T-cell (primary cell): ENCODE data around the gene RASL10A. TPM values are rescaled to one million over a fixed set of nuclear protein-coding genes. Genes with fewer than 3 reads are reported as not detected.
"Not testable (repeated sequence)": the region's sequence is repeated elsewhere in the genome, so short reads cannot be mapped to it uniquely, and the experiment has no call there.

Source experiments
- ATAC-seq, 4 experiments: fragments of 200-7000 bp in 3 of 4; fragments of 150-1000 bp in 1 of 4; cut with Tn5 transposase; replicated peaks in 1 of 4; 1 replicate in 3 of 4; 2 replicates in 1 of 4; pipeline ENCODE4 v1.10.0; 2021; ENCODE audit warnings: moderate library complexity in 3 of 4, mild to moderate bottlenecking in 2 of 4, moderate number of reproducible peaks in 1 of 4
- CTCF ChIA-PET, 2 donors: fragments of 300-600 bp; sonication (Branson Sonifier 250); formaldehyde crosslinking; loops; one replicate each; lab custom pipeline; 2022; ENCODE audit warnings: antibody characterized with exemption in 2 of 2; lab: Charles Lee
- POLR2A ChIA-PET, 2 donors: fragments of 300-600 bp; sonication (Branson Sonifier 250); formaldehyde crosslinking; loops; one replicate each; lab custom pipeline; 2022; ENCODE audit warnings: antibody characterized with exemption in 2 of 2; lab: Charles Lee
- DNase-seq, 35 experiments: peaks; one replicate each; pipeline versions ENCODE4 v3.0.0 to v3.0.0-alpha.2; 2013 to 2023
- H3K27ac ChIP-seq: one replicate; pipeline ENCODE4 v1.5.1; 2013; ENCODE audit warnings: low read length
- H3K27me3 ChIP-seq, 2 experiments: replicated peaks in 1 of 2; 1 replicate in 1 of 2; 2 replicates in 1 of 2; pipeline versions ENCODE4 v1.6.1 to v1.7.0; 2013; ENCODE audit warnings: low read length in 1 of 2, mixed read lengths in 1 of 2; ENCODE audit not compliant: control insufficient read depth in 2 of 2, insufficient read depth in 2 of 2; ENCODE audit errors: extremely low read depth in 1 of 2
- H3K36me3 ChIP-seq, 2 donors: 1 replicate in 1 of 2; 2 replicates in 1 of 2; pipeline versions ENCODE4 v1.6.1 to v1.7.0; 2013; ENCODE audit warnings: low read length in 1 of 2; ENCODE audit not compliant: control insufficient read depth in 2 of 2, insufficient read depth in 1 of 2; ENCODE audit errors: extremely low read depth in 1 of 2
- H3K4me1 ChIP-seq, 2 experiments: 1 replicate in 1 of 2; 2 replicates in 1 of 2; pipeline versions ENCODE4 v1.6.1 to v1.7.0; 2013; ENCODE audit warnings: low read length in 2 of 2, mixed read lengths in 1 of 2; ENCODE audit not compliant: insufficient read depth in 2 of 2, control insufficient read depth in 1 of 2; ENCODE audit errors: extremely low read depth in 1 of 2
- H3K4me3 ChIP-seq, 2 donors: 1 replicate in 1 of 2; 2 replicates in 1 of 2; pipeline versions ENCODE4 v1.5.1 to v1.7.0; 2013; ENCODE audit warnings: mild to moderate bottlenecking in 2 of 2, low read length in 1 of 2, moderate library complexity in 1 of 2; ENCODE audit not compliant: control insufficient read depth in 1 of 2; ENCODE audit errors: extremely low read depth in 1 of 2
- H3K9me3 ChIP-seq: 2 replicates; pipeline ENCODE4 v1.7.0; 2013
- H3K27ac Mint-ChIP-seq, 2 donors: one replicate each; pipeline ENCODE4 v1.8.0; 2020 to 2021; ENCODE audit warnings: mild to moderate bottlenecking in 2 of 2, mixed read lengths in 2 of 2
- H3K27me3 Mint-ChIP-seq, 2 donors: one replicate each; pipeline ENCODE4 v1.8.0; 2021 to 2022; ENCODE audit warnings: mixed read lengths in 2 of 2
- H3K36me3 Mint-ChIP-seq: one replicate; pipeline ENCODE4 v1.8.0; 2021; ENCODE audit warnings: mixed read lengths
- H3K4me1 Mint-ChIP-seq, 3 donors: one replicate each; pipeline ENCODE4 v1.8.0; 2020 to 2022; ENCODE audit warnings: mixed read lengths in 3 of 3, mild to moderate bottlenecking in 1 of 3
- H3K4me3 Mint-ChIP-seq, 3 donors: one replicate each; pipeline ENCODE4 v1.8.0; 2020 to 2022; ENCODE audit warnings: mild to moderate bottlenecking in 3 of 3, mixed read lengths in 3 of 3, moderate library complexity in 3 of 3
- H3K9me3 Mint-ChIP-seq, 3 donors: one replicate each; pipeline ENCODE4 v1.8.0; 2020 to 2022; ENCODE audit warnings: mixed read lengths in 3 of 3
- WGBS: methylation state at CpG from one replicate; pipeline ENCODE4 v1.1.5; 2013; ENCODE audit warnings: missing lambda C conversion rate; ENCODE audit not compliant: insufficient coverage; 5-methylcytosine and 5-hydroxymethylcytosine counted together
- total RNA-seq, 35 experiments: library from RNA in 6 of 35; stranded (reverse) in 6 of 35; fragments of 120-200 nt in 1 of 35; gene quantifications; one replicate each; pipeline versions ENCODE4 v1.2.1 to v1.2.4 and lab custom pipeline; 2013 to 2026

The RASL10A gene, protein sequence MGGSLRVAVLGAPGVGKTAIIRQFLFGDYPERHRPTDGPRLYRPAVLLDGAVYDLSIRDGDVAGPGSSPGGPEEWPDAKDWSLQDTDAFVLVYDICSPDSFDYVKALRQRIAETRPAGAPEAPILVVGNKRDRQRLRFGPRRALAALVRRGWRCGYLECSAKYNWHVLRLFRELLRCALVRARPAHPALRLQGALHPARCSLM
- total RNA-seq (1 to 10 TPM in 1 of 5 donors, under 1 TPM in 3, not detected in 1; 0.33 to 1.2 (median 0.71) TPM), total RNA-seq (lab: John Stamatoyannopoulos, UW) (0 to 0.71 (median 0.29) reads per million in 29 experiments)
- total RNA-seq (2013): 0.35 TPM

DNA sequence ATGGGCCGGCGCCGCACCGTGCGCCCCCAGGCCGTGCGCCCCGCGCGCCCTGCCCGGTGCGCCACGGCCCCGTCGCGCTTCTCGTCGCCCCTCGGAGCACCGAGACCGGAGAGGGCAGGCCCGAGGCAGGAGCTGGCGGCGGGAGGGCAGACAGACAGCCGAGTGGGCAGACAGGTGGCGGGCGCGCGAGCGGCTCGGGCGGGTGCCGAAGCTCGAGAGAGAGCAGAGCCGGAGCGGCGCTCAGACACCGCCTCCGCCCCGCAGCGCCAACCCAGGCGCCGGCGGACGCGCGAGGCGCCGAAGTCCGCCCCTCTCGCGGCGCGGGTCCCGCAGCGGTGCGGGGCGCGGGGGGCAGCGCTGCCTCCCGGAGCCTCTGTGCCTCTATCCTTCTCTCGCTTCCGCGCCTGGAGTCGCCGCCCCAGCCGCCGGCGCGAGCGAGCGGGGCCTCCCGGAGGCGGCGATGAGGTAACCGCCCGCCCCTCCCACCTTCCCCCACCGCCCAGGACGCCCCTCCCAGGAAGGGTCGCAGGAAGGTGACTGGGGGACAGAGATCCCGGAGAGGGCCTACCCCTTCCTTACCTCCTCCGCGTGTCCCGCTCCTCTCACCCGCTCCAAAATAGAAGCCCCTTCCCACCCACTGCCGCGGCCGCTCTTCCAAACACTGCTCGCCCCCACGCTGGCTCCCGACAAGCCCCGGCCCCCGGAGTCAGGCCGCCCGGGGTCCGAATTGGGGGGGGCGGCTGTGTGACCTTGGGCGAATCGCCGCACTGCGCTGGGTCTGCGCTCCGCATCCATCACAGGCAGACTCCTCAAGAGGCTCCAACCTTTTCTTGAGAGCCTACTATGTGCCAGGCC, at the start of gene RASL10A:
Gene RASL10A (minus strand): TSS at position 412 of the 855 bp plus-strand sequence. CDS start 451 bp downstream, outside the sequence.
- Mint-ChIP-seq H3K9me3 (no peaks in the 10 kb centered on the region), H3K27ac (no peak within 1 kb of the TSS), H3K27me3 (peaks cover 30 to 43% of the 10 kb centered on the region in 2 donors), H3K4me3 (peak within 1 kb of the TSS; percentile 21 to 75 (median 25)), H3K36me3 (no peaks in the 10 kb centered on the region), H3K4me1 (peaks cover 13 to 32% (median 17%) of the 10 kb centered on the region in 3 donors)
- Histone ChIP-seq H3K36me3 (no peaks in the 10 kb centered on the region), H3K4me3 (peak within 1 kb of the TSS in 1 of 2 donors; percentile 32), H3K4me1 (peaks cover 2 to 32% of the 10 kb centered on the region in 2 experiments), H3K9me3 (no peaks in the 10 kb centered on the region), H3K27me3 (peaks cover 9 to 69% of the 10 kb centered on the region in 2 experiments), H3K27ac (no peak within 1 kb of the TSS)
- ATAC-seq (no peak), DNase-seq (no peak)
- POLR2A ChIA-PET: interaction anchor here in 1 of 2 donors (0.6 kb wide), 1 partner anchor 1466 kb away, joined by 23 read pairs; no protein-coding TSS in a partner anchor
- CTCF ChIA-PET: no interaction called here
- 3% methylated on average over 77 of the region's 103 CpGs for whole genome bisulfite sequencing

DNA sequence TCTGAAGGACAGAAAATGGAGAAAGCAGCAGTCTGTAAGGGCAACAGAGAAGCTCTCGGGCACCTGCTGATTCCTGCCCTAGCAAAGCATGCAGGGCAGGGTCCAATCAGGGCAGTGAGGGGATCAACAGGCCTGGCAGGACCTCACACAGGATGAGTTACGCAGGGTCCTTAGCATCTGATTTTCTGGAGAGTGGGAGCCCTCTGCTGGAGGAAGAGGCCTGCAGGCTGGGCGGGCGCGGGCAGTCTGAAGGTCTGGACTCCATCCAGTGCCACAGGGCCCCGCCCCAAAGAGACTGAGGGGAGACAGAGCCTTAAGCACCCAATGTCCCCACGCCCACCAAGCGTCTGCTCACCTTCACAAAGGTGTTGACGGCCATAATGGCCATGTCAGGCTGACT, 44.0 kb upstream of the RASL10A start:
- DNase-seq (no peak), ATAC-seq (no peak)
- Mint-ChIP-seq H3K9me3 (no peaks in the 10 kb centered on the region), H3K27me3 (no peaks in the 10 kb centered on the region), H3K4me1 (peaks cover 0 to 2% (median 0%) of the 10 kb centered on the region in 3 donors), H3K36me3 (peaks cover 44% of the 10 kb centered on the region), H3K27ac (no peak overlapping the region), H3K4me3 (no peak overlapping the region)
- WGBS: 98% methylated on average over 9 of the region's 9 CpGs
- ChIA-PET CTCF (no interaction called here), POLR2A (no interaction called here)
- peaks cover 18 to 52% of the 10 kb centered on the region in 2 donors for H3K36me3 ChIP-seq
- H3K27ac ChIP-seq: no peak overlapping the region
- no peaks in the 10 kb centered on the region for H3K9me3 ChIP-seq
- no peak overlapping the region for H3K4me3 ChIP-seq
- no peaks in the 10 kb centered on the region for H3K4me1 ChIP-seq
- H3K27me3 ChIP-seq: no peaks in the 10 kb centered on the region

DNA sequence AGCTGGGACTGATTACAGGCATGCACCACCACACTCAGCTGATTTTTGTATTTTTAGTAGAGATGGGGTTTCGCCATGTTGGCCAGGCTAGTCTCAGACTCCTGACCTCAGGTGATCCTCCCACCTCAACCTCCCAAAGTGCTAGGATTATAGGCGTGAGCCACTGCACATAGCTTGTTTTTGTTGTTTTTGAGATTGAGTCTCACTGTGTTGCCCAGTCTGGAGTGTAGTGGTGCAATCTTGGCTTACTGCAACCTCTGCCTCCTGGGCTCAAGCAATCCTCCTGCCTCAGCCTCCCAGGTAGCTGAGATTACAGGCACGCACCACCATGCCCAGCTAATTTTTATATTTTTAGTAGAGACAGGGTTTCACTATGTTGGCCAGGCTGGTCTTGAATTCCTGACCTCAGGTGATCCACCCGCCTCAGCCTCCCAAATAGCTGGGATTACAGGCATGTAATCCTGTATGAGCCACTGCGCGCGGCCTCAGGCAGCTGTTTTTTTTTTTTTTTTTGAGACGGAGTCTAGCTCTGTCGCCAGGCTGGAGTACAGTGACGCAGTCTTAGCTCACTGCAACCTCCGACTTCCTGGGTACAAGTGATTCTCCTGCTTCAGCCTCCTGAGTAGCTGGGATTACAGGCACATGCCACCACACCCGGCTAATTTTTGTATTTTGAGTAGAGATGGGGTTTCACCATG, 41.8 kb upstream of the RASL10A start:
- POLR2A ChIA-PET: interaction anchor here in 1 of 2 donors (0.6 to 0.9 kb wide), 2 partner anchors 37 to 114 kb away, joined by 3 to 6 read pairs; no protein-coding TSS in a partner anchor
- H3K27ac ChIP-seq, ATAC-seq, H3K4me1 Mint-ChIP-seq, H3K4me3 ChIP-seq, DNase-seq, H3K27me3 ChIP-seq, H3K4me3 Mint-ChIP-seq, H3K9me3 ChIP-seq, H3K27me3 Mint-ChIP-seq, CTCF ChIA-PET, H3K4me1 ChIP-seq, H3K9me3 Mint-ChIP-seq, H3K27ac Mint-ChIP-seq: not testable (repeated sequence)
- peaks cover 56% of the 10 kb centered on the region for H3K36me3 Mint-ChIP-seq
- WGBS: 96% methylated on average over 5 of the region's 12 CpGs
- peaks cover 24 to 73% of the 10 kb centered on the region in 2 donors for H3K36me3 ChIP-seq

DNA sequence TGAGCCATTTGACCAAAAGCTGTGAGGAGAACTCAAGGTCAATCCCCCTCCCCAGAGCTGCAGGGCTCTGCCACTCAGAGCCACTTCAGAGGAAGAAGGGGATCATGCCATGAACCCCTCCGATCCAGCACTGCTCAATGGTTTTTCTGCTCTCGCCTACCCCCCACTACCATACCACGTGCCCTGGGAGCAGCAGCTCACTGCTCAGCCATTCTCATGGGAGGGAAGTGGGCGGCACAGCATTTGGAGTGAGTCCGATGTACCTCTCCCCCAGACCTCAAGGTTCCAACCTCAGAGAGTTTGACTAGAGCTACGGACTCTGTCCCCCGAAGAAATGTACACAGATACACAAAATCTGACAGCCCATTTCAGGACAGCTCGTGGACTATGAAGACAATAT, 38.4 kb upstream of the RASL10A start:
- ChIA-PET CTCF (no interaction called here), POLR2A (interaction anchor here in 1 of 2 donors (0.5 to 0.6 kb wide), 2 partner anchors 28 to 1263 kb away, joined by 3 read pairs; no protein-coding TSS in a partner anchor)
- Mint-ChIP-seq H3K4me1 (no peaks in the 10 kb centered on the region), H3K36me3 (peaks cover 42% of the 10 kb centered on the region), H3K4me3 (no peak overlapping the region), H3K27ac (no peak overlapping the region), H3K27me3 (no peaks in the 10 kb centered on the region), H3K9me3 (no peaks in the 10 kb centered on the region)
- Histone ChIP-seq H3K36me3 (peaks cover 28 to 90% of the 10 kb centered on the region in 2 donors), H3K4me3 (no peak overlapping the region), H3K27ac (no peak overlapping the region), H3K9me3 (no peaks in the 10 kb centered on the region), H3K4me1 (no peaks in the 10 kb centered on the region), H3K27me3 (no peaks in the 10 kb centered on the region)
- ATAC-seq: no peak
- WGBS: 93% methylated on average over 2 of the region's 8 CpGs
- DNase-seq: no peak

- Mint-ChIP-seq H3K9me3 (no peaks in the 10 kb centered on the region), H3K27ac (no peak overlapping the region), H3K27me3 (no peaks in the 10 kb centered on the region), H3K4me1 (no peaks in the 10 kb centered on the region), H3K36me3 (peaks cover 43% of the 10 kb centered on the region), H3K4me3 (no peak overlapping the region)
- DNase-seq (no peak), ATAC-seq (no peak)
- POLR2A ChIA-PET: interaction anchor here in 1 of 2 donors (0.5 kb wide), 1 partner anchor 29 kb away, joined by 3 read pairs; no protein-coding TSS in a partner anchor
- Histone ChIP-seq H3K27me3 (no peaks in the 10 kb centered on the region), H3K27ac (no peak overlapping the region), H3K4me3 (no peak overlapping the region), H3K36me3 (peaks cover 23 to 90% of the 10 kb centered on the region in 2 donors), H3K4me1 (no peaks in the 10 kb centered on the region), H3K9me3 (no peaks in the 10 kb centered on the region)
- CTCF ChIA-PET: no interaction called here
- 93% methylated on average over 8 of the region's 11 CpGs for WGBS
Measured at GRCh38 chr22:29353286-29353685, 37.8 kb upstream of the RASL10A start.

DNA sequence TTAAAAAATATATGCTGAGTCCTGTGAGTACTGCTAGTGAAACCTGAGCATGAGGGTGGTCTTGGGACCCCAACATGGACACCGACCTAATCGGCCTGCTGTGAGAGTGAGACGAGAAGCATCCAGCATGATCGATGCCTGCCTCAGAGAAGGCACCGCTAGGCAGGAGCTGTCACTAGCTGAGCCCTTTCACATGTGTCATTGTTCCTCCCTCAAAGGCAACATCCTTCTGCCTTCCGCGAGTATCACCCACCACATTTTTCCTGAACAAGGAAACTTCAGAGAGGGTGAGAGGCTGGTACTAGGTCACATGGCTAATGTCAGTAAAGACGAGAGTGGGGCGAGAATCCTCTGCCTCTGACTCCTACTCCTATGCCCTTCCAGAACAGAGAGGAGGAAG, 37.3 kb upstream of the RASL10A start:
- ChIA-PET POLR2A (no interaction called here), CTCF (no interaction called here)
- DNase-seq: no peak
- H3K36me3 Mint-ChIP-seq: peaks cover 43% of the 10 kb centered on the region
- H3K9me3 ChIP-seq: no peaks in the 10 kb centered on the region
- no peak overlapping the region for H3K4me3 Mint-ChIP-seq
- no peak overlapping the region for H3K27ac ChIP-seq
- WGBS: 90% methylated on average over 5 of the region's 9 CpGs
- H3K9me3 Mint-ChIP-seq: no peaks in the 10 kb centered on the region
- H3K4me1 Mint-ChIP-seq: no peaks in the 10 kb centered on the region
- no peaks in the 10 kb centered on the region for H3K4me1 ChIP-seq
- ATAC-seq: no peak
- H3K27me3 ChIP-seq: no peaks in the 10 kb centered on the region
- no peaks in the 10 kb centered on the region for H3K27me3 Mint-ChIP-seq
- peaks cover 23 to 90% of the 10 kb centered on the region in 2 donors for H3K36me3 ChIP-seq
- no peak overlapping the region for H3K4me3 ChIP-seq
- no peak overlapping the region for H3K27ac Mint-ChIP-seq
